ENCODE measurements around the gene XIAP. TPM values are rescaled to one million over a fixed set of nuclear protein-coding genes. Genes with fewer than 3 reads are reported as not detected.
A peak's percentile ranks its signal among the peaks of the same experiment; 100 is the strongest.
"Not testable (repeated sequence)": the region's sequence is repeated elsewhere in the genome, so short reads cannot be mapped to it uniquely, and the experiment has no call there.

Gene XIAP
- 10 to 100 TPM; 27.4 to 66.2 (median 38.7) TPM for total RNA-seq

DNA sequence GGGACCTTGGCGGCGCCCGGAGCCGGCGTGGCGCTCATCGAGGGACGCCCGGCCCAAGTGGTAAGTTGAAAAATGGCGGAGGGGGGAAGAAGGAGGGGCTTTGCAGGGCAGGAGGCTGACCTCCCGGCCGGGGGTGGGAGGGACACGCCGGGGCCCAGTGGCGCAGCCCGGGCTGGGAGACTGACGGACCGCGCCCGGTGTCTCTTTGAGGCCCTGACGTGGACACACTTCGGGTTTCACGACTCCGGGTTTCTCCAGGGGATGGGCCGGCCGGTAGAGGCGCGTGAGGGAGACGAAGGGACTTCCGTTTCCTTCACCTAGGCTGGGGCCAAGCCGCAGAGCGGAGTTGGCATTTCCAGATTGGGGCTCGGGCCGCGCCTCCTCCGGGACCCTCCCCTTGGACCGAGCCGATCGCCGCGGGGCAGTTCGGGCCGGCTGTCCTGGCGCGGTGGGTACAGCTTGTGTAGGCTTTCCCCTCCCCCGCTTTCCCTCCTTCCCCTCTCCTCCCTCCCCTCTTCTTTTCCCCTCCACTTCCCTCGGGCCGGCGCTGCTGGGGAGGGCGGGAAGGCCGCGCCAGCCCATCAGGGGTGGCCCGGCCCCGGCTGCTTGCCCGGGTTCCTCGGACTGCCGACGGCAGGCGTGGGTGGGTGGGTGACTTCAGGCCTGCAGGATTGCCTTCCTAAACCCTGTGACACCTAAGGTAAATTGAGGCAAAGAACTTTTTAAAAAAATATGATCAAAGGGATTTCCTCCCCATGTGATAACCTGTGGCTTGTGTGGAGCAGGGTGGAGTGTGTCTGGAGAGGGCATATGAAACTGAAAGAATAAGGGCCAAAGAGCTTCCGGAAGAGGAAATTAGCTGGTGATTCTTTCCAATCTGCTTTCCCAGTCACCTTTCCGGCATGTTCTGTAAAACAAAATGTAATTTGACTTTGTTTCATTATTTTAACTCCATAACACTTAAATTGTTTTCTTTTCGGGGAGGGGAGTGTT is at the start of gene XIAP:
XIAP (plus strand) TSS at position 208 of the 993 bp plus-strand sequence. CDS start 25,610 bp downstream, outside the sequence.
- peak within 1 kb of the TSS; percentile 45 to 94 (median 56) for H3K4me3 ChIP-seq
- WGBS, 10 experiments = 0 to 30% (median 0%) methylated on average over 1 to 3 of the region's 62 CpGs; no CpG with 5 or more reads in 4 of the 10 experiments
- ATAC-seq (replicated peaks in 6 of 8) = peak; percentile 85 to 93 (median 91)

DNA sequence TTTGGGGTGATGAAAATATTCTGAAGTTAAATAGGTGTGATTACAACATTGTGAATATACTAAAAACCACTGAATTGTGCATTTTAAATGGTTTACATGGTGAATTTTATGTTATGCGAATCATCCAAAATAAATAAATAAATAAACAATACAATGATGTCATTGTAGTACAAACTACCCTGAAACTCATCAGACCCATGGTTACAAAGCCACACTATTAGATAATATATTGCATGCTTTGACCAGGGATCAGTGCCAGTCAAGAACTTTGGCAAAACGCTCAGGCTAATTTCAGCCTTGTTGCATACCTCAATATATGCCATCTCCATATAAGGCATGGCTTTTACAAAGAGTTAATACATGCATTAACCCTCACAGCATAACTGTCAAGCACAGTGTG is 45.5 kb upstream of the XIAP start:
- WGBS, 10 experiments = 20 to 100% (median 67%) methylated on average over 1 to 2 of the region's 2 CpGs; no CpG with 5 or more reads in 3 of the 10 experiments
- ATAC-seq (replicated peaks in 6 of 8) = peak in 3 of 8 experiments; percentile 10 to 40 (median 10)
- H3K27ac ChIP-seq = no peak overlapping the region
- H3K4me3 ChIP-seq = no peak overlapping the region
- in situ Hi-C loops (cut with MboI; ENCODE audit: low pct_unique_long_range_greater_than_20kb in 2 of 9, low sequenced_read_pairs in 9 of 9, unreplicated experiment in 9 of 9) = no loop called here
- no peaks in the 10 kb centered on the region for H3K4me1 ChIP-seq (replicated peaks in 1 of 2)

More for the DNA sequence above, at the start of gene XIAP:
- peaks cover 0 to 3% of the 10 kb centered on the region in 2 donors for H3K4me1 ChIP-seq (replicated peaks in 1 of 2)
- in situ Hi-C loops (cut with MboI; ENCODE audit: low pct_unique_long_range_greater_than_20kb in 2 of 9, low sequenced_read_pairs in 9 of 9, unreplicated experiment in 9 of 9) = no loop called here
- peak within 1 kb of the TSS; percentile 95 to 98 for H3K27ac ChIP-seq

DNA sequence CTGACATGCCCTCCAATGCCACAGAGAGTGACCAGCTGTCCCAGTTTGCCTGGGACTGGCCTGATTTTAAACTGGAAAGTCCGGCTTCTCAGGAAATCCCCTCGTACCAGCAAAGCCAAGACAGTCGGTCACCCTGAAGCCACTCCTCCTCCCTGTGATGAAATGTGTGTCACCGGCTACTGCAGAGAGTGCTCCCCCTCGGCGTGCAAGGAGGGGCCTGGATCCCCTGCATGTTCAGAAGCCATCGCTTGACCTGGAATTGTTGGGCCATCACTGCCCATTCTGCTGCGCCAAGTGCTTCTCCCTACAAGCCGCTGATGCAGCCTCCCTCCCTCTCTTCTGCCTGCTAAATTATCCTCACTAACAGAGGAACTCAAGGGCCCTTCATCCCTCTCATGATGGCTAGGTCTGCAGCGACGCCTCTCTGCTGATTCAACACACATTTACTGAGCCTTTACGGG is 44.9 kb upstream of the XIAP start:
- H3K27ac ChIP-seq; H3K4me1 ChIP-seq (replicated peaks in 1 of 2); in situ Hi-C loops (cut with MboI; ENCODE audit: low pct_unique_long_range_greater_than_20kb in 2 of 9, low sequenced_read_pairs in 9 of 9, unreplicated experiment in 9 of 9); H3K4me3 ChIP-seq: not testable (repeated sequence)
- ATAC-seq (replicated peaks in 6 of 8) = peak; percentile 11 to 94 (median 68)
- no CpG with 5 or more reads among the region's 12 CpGs for WGBS, 10 experiments

DNA sequence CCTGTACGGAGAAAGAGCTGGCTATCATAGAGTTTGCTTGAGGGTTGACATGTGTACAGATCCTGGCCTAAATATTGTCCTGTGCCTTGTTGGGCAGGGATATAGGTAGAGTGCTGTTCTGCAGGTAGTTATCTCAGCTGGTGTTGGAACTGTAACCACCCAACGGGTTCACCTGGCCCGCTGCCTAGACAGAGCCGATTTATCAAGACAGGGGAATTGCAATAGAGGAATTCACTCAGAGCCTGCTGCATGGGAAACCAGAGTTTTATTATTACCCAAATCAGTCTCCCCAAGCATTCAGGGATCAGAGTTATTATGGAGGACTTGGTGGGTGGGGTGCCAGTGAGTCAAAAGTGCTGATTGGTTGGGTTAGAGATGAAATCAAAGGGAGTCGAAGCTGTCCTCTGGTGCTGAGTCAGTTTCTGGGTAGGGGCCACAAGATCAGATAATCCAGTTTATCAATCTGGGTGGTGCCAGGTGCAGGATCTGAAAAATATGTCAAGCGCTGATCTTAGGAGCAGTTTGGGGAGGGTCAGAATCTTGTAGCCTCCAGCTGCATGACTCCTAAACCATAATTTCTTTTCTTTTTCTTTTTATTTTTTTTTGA is 42.5 kb upstream of the XIAP start:
- in situ Hi-C loops (cut with MboI; ENCODE audit: low pct_unique_long_range_greater_than_20kb in 2 of 9, low sequenced_read_pairs in 9 of 9, unreplicated experiment in 9 of 9) = no loop called here
- 64 to 100% (median 100%) methylated on average over 1 to 4 of the region's 6 CpGs; no CpG with 5 or more reads in 7 of the 10 experiments for WGBS, 10 experiments
- Histone ChIP-seq H3K4me1 (replicated peaks in 1 of 2) (no peaks in the 10 kb centered on the region), H3K4me3 (no peak overlapping the region), H3K27ac (no peak overlapping the region)
- ATAC-seq (replicated peaks in 6 of 8) = no peak

DNA sequence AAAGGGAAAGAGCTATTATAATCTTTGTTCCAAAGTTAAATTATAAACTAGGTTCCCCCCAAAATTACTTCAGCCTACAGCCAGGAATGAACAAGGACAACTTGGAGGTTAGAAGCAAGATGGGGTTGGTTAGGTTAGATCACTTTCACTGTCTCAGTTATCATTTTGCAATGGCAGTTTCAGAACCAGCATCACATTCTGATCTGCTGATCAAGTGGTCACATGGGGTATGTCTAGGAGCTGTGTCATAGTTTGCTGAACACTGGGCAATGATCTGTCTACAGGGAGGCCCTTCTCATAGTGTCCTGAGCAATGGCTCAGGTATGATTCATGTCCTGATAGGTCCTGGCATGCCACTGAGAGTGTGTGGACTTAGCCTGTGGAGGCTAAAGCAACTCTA is 41.6 kb upstream of the XIAP start:
- Histone ChIP-seq H3K4me1 (replicated peaks in 1 of 2) (no peaks in the 10 kb centered on the region), H3K27ac (no peak overlapping the region), H3K4me3 (no peak overlapping the region)
- in situ Hi-C loops (cut with MboI; ENCODE audit: low pct_unique_long_range_greater_than_20kb in 2 of 9, low sequenced_read_pairs in 9 of 9, unreplicated experiment in 9 of 9) = no loop called here
- ATAC-seq (replicated peaks in 6 of 8) = no peak

DNA sequence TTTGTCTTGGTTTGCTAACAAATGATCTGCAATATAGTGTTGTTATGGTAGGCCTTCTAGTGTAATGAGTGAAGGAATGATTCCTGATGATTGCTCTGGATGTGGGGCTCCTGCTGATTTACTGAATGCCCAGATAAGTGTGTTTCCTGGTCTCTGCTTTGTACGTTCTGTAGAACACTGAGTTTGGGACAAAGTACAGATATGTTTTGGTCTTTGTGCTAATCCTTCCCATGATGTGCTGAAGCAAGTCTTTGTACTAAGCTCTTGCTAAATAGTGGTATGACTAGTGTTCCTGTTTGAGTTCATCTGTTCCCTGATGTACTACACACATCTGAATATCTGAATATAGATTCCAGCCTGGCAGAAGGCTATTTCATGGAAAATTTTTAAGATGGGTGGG is 36.9 kb upstream of the XIAP start:
- no peak overlapping the region for H3K4me3 ChIP-seq
- peaks cover 0 to 2% of the 10 kb centered on the region in 2 donors for H3K4me1 ChIP-seq (replicated peaks in 1 of 2)
- ATAC-seq (replicated peaks in 6 of 8) = no peak
- H3K27ac ChIP-seq = no peak overlapping the region
- in situ Hi-C loops (cut with MboI; ENCODE audit: low pct_unique_long_range_greater_than_20kb in 2 of 9, low sequenced_read_pairs in 9 of 9, unreplicated experiment in 9 of 9) = no loop called here
- 43 to 80% (median 80%) methylated on average over 1 of the region's 1 CpG; no CpG with 5 or more reads in 7 of the 10 experiments for WGBS, 10 experiments

DNA sequence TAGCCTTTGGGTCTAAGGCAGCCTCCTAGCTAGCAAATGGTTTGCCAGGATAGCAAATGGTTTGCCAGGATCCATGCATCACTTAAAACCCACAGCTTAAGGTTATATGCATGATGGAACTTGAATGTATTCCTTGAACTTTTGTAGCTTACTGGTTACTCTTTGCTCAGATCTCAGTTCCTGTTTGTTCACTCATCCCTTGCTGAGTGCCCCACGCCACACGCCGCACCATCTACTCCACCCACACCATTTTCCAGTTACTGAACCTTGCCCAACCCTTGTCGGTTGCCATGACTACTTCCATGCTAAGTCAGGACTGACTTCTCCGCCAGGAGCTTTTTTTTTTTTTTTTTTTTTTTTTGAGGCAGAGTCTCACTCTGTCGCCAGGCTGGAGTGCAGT is 29.5 kb upstream of the XIAP start:
- H3K4me3 ChIP-seq = no peak overlapping the region
- in situ Hi-C loops (cut with MboI; ENCODE audit: low pct_unique_long_range_greater_than_20kb in 2 of 9, low sequenced_read_pairs in 9 of 9, unreplicated experiment in 9 of 9) = no loop called here
- H3K27ac ChIP-seq = no peak overlapping the region
- WGBS, 10 experiments = 20 to 100% (median 53%) methylated on average over 1 to 3 of the region's 6 CpGs; no CpG with 5 or more reads in 6 of the 10 experiments
- peak; percentile 45 to 76 (median 66) for ATAC-seq (replicated peaks in 6 of 8)
- H3K4me1 ChIP-seq (replicated peaks in 1 of 2) = peaks cover 0 to under 1% of the 10 kb centered on the region in 2 donors

DNA sequence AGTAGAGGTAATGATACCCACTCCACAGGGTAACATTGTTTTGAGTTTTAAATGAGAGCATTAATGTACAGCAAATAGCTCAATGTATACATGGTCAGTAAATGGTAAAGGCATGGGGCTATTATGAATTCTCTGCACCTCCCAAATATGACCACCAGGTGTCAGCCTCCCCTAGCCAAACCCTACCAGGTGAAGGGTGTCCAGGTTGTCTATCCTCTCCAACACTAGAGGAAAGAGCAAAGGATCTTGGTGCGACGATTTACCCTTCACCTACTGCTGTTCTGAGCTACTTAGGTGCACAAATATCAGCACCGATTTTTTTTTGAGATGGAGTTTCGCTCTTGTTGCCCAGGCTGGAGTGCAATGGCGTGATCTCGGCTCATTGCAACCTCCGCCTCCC is 26.5 kb upstream of the XIAP start:
- Histone ChIP-seq H3K4me1 (replicated peaks in 1 of 2) (no peaks in the 10 kb centered on the region), H3K4me3 (no peak overlapping the region), H3K27ac (no peak overlapping the region)
- ATAC-seq (replicated peaks in 6 of 8) = peak; percentile 25 to 86 (median 64)
- WGBS, 10 experiments = 5% methylated on average over 3 of the region's 7 CpGs; no CpG with 5 or more reads in 9 of the 10 experiments
- in situ Hi-C loops (cut with MboI; ENCODE audit: low pct_unique_long_range_greater_than_20kb in 2 of 9, low sequenced_read_pairs in 9 of 9, unreplicated experiment in 9 of 9) = no loop called here

DNA sequence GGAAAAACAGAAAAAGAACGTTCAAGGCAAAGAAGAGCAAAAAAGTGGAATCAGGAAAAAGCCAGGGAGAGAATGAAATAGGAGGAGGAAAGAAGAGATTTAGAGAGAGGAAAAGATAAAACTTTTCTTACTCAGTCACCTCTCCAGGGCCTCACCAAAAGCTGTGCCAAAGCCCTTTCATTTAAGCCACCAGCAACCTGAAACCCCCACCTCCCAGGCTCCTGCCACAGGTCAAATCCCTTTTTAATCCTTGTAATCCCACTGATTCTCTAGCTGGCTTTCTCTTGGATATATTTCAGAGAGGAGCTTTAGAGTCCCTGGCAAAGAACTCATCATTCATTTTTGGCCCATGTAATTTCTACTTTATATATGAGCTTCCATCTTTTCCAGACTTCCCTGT is 25.7 kb upstream of the XIAP start:
- in situ Hi-C loops (cut with MboI; ENCODE audit: low pct_unique_long_range_greater_than_20kb in 2 of 9, low sequenced_read_pairs in 9 of 9, unreplicated experiment in 9 of 9) = no loop called here
- WGBS, 10 experiments = 50 to 100% (median 65%) methylated on average over 1 of the region's 1 CpG; no CpG with 5 or more reads in 7 of the 10 experiments
- no peak for ATAC-seq (replicated peaks in 6 of 8)
- H3K27ac ChIP-seq = no peak overlapping the region
- no peak overlapping the region for H3K4me3 ChIP-seq
- no peaks in the 10 kb centered on the region for H3K4me1 ChIP-seq (replicated peaks in 1 of 2)

DNA sequence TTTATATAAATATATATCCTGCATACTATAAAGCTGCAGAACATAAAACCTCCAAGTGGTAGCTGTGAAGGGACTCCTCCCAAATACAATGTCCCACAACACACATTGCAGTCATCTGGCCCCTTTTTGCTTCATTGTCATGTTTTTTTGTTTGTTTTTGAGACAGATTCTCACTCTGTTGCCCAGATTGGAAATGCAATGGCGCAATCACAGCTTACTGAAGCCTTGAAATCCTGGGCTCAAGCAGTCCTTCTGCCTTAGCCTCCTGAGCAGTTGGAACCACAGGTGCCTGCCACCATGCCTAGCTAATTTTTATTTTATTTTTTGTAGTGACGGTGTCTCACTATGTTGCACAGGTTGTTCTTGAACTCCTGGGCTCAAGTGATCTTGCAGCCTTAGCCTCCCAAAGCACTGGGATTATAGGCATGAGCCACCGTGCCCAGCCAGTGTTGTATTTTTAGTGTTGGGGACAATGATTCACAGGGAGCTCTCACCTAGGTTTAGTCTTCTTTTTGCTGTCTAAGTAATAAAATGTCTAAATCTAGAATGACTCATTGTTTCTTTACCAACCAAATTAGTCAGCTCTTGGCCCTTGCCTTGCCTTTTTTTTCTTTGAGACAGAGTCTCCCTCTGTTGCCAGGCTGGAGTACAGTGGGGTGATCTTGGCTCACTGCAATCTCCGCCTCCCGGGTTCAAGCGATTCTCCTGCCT is 24.0 kb upstream of the XIAP start:
- ATAC-seq (replicated peaks in 6 of 8) = peak in 4 of 8 experiments; percentile 23 to 68 (median 56)
- Histone ChIP-seq H3K27ac (no peak overlapping the region), H3K4me3 (no peak overlapping the region), H3K4me1 (replicated peaks in 1 of 2) (no peaks in the 10 kb centered on the region)
- in situ Hi-C loops (cut with MboI; ENCODE audit: low pct_unique_long_range_greater_than_20kb in 2 of 9, low sequenced_read_pairs in 9 of 9, unreplicated experiment in 9 of 9) = no loop called here
- WGBS, 10 experiments = 17 to 92% (median 30%) methylated on average over 1 to 3 of the region's 6 CpGs; no CpG with 5 or more reads in 6 of the 10 experiments

DNA sequence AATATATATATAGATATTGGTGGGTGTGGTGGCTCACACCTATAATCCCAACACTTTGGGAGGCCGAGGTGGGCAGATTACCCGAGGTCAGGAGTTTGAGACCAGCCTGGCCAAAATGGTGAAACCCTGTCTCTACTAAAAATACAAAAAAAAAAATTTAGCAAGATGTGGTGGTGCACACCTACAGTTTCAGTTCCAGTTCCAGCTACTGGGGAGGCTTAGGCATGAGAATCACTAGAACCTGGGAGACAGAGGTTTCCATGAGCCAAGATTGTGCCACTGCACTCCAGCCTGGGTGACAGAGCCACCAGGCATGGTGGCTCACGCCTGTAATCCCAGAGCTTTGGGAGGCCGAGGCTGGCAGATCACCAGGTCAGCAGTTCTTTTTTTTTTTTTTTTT is 14.7 kb upstream of the XIAP start:
- H3K27ac ChIP-seq; H3K4me3 ChIP-seq; ATAC-seq (replicated peaks in 6 of 8); H3K4me1 ChIP-seq (replicated peaks in 1 of 2); in situ Hi-C loops (cut with MboI; ENCODE audit: low pct_unique_long_range_greater_than_20kb in 2 of 9, low sequenced_read_pairs in 9 of 9, unreplicated experiment in 9 of 9): not testable (repeated sequence)
- WGBS, 10 experiments = 60 to 94% (median 76%) methylated on average over 1 to 2 of the region's 4 CpGs; no CpG with 5 or more reads in 6 of the 10 experiments

DNA sequence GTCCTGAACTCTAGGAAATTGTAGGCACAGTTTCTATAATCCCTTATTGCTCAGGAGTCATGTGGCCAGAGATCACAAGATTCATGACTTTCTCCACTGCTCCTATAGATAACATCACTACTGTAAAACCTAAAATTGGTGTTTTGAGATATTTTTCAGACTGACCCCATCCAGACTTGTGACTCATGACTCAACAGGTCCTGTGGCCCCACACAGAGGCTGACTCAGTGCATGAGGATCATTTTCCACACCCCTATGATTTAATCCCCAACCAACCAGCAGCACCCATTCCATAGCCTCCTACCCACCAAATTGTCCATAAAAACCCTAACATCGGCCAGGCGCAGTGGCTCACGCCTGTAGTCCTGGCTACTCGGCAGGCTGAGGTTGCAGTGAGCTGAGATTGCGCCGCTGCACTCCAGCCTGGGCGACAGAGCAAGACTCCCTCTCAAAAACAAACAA is 13.2 kb upstream of the XIAP start:
- Histone ChIP-seq H3K4me3 (no peak overlapping the region), H3K4me1 (replicated peaks in 1 of 2) (no peaks in the 10 kb centered on the region), H3K27ac (no peak overlapping the region)
- 33 to 76% methylated on average over 3 of the region's 7 CpGs; no CpG with 5 or more reads in 8 of the 10 experiments for WGBS, 10 experiments
- in situ Hi-C loops (cut with MboI; ENCODE audit: low pct_unique_long_range_greater_than_20kb in 2 of 9, low sequenced_read_pairs in 9 of 9, unreplicated experiment in 9 of 9) = no loop called here
- ATAC-seq (replicated peaks in 6 of 8) = peak in 2 of 8 experiments; percentile 39 to 85
